NCI-H226 (cell line): ENCODE results near the gene METTL24.
A peak's percentile ranks its signal among the peaks of the same experiment; 100 is the strongest.
"Not testable (repeated sequence)": the region's sequence is repeated elsewhere in the genome, so short reads cannot be mapped to it uniquely, and the experiment has no call there.

ENCODE experiments used
- DNase-seq: peaks from one replicate; pipeline ENCODE4 v3.0.0-alpha.2; 2015

Gene METTL24

DNA sequence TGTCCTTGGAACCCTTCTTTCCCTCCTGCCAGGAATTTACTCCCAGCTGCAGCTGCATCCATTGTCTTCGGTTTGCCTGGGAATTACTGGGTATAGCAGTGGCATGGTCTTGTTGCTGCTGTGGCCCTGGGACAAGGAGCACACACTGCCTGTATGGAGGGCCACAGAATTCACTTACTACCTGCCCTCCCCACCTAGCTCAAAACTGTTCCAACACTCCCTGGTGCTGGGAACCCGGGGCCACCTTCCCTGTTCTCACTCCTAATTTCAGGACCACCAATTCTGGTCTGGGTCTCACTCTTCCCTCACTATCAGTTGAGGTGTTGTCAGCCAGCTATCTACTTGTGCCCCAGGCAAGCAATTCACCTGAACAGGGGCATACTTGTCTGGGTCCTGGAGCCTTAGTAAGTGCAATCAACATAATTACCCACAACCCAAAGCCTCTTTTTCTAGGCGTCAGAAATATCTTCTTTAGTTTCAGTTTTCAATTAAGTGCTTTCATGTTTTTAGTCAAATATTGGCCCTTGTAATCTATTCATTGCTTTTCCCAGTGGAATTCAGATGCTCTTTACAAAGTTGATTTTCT lies 47.2 kb downstream of the METTL24 start:
- no peak for DNase-seq

DNA sequence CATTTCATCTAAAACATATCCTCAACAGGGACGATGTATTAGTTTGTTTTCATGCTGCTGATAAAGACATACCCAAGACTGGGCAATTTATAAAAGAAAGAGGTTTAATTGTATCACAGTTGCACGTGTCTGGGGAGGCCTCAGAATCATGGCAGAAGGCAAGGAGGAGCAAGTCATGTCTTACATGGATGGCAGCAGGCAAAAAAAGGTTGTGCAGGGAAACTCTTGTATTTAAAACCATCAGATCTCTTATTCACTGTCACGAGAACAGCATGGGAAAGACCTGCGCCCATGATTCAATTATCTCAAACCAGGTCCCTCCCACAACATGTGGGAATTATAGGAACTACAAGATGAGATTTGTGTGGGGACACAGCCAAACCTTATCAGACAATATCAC lies 48.7 kb downstream of the METTL24 start:
- DNase-seq: not testable (repeated sequence)

DNA sequence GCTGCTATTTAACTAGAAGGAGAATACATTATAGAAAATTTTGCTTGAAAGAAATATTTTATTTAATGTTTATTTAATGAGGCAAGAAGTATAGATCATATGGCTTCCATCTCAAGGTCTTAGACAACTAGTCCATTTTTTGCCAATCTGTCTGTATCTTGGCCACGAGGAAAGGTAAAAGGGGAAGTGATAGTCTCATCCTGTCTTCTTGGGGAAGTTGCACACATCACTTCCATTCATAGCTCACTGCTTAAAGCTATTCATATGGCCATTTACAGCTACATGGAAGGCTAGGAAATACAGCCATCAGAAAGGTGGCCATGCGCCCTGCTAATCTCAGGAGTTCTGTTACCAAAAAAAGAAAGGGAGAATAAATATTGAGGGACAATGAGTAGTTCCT lies 50.8 kb downstream of the METTL24 start:
- DNase-seq: no peak

DNA sequence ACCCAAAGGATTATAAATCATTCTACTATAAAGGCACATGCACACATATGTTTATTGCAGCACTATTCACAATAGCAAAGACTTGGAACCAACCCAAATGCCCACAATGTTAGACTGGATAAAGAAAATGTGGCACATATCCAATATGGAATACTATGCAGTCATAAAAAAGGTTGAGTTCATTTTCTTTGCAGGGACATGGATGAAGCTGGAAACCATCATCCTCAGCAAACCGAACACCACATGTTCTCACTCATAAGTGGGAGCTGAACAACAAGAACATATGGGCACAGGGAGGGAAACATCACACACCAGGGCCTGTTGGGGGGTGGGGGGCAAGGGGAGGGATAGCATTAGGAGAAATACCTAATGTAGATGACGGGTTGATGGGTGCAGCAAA lies 52.3 kb downstream of the METTL24 start:
- not testable (repeated sequence) for DNase-seq

DNA sequence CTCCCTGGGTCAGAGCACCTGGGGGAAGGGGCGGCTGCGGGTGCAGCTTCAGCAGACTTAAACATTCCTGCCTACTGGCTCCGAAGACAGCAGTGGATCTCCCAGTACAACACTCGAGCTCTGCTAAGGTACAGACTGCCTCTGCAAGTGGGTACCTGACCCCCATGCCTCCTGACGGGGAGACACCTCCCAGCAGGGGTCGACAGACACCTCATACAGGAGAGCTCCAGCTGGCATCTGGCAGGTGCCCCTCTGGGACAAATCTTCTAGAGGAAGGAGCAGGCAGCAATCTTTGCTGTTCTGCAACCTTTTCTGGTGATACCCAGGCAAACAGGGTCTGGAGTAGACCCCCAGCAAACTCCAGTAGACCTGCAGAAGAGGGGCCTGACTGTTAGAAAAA lies 54.5 kb downstream of the METTL24 start:
- DNase-seq: not testable (repeated sequence)

DNA sequence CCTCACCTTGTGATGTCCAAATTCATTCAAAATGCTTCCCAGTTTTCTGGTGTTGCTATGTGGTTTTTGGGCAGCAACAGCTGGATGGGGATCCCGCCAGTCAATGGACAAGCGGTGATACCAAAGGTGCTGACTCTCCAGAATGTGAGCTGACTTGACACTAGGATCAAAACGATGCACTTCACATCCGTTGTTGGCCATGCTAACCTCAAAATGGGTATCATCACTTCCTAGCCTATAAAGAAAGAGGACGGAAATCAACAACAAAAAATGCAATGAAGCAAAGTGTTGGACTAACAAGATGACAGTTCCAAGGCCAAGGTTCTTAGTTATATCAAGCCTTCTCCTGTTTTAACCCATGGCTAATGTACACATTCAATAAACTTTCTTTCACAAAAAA lies 59.2 kb downstream of the METTL24 start:
- DNase-seq: no peak

DNA sequence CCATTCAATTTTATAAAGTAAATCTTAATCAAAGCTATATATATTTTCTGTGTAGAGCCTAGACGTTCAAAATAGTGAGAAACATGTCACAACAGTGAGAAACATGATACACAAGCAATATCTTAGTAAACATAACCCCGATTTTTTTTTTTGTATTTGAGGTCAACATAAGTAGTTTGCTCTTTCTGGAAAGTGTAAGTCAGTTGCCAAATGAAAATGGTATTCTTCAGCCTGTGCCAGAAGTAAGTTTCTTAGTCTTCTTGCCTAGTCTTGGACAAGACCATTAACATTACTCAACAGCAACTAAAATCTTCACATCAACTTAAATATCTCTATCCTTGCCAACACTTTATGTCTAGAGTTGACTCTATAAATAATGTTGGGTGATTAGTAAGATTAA lies 59.7 kb downstream of the METTL24 start:
- no peak for DNase-seq

DNA sequence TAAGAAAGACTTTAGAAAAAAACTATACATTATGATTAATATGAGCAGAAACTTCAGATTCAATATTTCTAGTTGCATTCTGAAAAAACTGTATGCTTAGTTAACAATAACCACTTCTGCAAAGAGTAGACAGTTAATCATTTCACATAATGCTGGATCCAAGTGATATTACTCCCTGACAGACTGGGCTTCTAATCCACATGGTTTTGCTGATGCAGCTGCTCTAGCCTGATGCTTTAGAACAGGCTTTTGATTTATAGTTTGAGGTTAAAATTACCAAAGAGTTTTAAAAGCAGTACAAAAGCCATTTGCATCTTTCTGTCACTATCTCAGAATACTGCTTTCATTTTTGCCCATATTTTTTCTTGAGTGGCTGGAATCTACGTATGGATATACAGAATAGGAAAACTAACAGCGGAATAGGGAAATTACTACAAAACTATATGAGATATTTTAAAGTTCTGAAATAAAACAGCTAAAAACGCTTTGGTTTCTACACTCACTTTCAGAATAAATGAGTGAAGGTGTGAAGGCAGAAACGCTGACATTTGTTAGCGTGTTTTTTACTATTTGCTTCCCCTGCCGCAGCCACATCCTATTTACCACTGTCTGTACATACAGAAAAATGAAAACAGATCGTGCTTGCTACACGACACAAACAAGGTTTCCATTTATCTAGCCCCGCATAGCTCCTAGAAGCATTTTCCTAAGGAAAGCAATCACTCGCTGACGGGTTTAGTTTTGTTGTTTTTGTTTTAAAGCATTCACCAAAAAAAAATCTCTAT lies 61.7 kb downstream of the METTL24 start:
- no peak for DNase-seq

DNA sequence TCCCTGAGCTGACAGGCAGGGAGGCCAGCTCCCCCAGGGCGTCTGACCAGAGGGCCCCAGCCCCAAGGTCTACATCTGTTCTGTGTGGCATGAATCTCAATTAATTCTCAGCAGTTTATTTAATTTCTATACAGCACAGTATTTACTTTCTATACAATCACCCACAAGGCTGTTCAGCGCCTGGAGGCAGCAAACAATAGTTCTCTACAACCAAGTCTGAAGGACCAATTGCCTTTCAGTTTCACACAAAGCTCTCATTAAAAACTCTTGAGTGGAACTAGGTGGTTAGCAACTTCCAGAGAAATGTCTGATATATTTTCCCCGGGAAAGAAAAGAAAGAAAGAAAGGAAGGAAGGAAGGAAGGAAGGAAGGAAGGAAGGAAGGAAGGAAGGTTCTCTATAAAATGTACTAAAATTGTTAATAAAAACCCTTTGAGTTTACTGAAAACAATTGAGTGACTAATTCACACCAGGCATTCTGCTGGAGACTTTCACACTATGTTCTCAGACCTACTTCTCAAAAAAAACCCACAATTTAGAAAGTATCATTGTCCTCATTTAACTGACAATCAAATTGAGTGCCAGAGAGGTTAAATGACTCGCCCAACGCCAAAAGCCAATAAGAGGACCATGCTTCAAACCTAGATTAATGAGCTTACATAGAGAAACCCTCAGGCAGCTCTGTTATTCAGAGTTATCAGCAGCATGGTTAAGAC lies 62.5 kb downstream of the METTL24 start:
- DNase-seq: no peak

DNA sequence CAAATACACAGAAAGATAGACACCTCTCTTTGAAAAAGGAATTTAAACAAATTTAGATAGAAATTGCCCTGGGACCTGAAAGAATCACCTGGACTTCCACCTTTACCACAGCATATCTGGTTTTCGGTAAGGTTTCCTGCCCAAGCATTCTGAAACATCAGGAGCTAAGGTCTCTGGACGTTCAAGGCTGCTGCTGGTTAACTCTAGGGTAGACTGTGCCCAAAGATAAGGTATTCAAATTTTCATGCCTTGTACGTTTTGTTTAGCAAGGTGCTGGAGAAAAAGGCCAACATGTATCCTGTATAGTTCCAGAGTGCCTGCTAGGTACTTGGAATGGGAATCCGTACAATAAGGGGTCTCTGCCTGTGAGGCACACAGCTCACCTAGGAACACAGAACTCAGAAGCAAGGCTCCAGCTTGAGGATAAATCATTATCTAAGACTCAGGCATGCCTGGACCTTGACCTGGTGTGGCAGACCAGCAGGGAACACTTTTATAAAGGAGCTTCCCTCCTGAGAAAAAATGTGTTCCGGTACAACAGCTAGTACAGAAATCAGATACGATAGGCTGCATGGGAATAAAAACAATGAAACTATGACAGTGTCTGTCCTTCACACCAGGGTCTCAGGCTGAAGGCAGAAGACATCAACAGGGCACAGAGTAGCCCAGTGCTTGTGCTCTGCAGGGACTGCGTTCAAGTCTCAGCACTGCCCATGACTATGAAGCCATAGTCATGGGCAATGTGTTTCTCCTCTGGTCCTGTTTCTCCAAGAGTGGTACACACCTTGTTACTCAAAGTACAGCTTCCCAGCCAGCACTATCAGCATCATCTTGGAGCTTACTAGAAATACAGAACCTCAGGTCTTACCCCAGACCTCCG lies 70.4 kb downstream of the METTL24 start:
- no peak for DNase-seq

DNA sequence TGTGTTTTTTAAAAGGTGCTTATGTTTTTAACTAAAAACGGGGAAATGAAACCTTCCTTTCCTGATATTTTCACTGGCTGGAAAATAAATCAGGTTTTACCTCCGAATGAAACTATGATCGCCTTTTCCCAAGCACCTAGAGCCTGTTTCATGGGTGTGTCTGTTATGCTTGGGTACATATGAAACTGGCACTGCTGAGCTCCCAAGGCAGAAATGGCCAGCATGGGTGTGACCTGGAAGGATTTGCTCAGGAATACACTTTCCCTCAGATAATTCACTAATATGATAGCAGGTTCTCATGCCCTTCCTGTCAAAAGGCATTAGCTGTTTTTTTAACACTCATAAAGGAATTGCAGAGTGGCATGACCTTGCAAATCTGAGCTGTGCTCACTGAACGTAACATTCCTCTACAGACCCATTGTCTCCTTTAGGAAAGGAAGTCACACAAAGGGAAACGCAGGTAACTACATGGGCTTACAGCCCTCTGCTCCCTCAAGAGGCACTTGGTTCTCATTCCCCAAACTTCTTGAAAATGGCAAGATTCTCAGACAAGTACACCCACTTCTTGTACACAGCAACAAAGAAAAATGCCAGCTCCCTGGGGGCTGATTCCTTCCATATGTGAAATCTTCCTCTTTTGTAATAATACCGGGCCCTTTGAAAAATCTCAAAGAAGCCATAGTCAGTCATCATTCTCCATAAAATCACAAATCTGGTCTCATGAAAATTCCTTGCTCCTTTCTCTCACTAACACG lies 72.7 kb downstream of the METTL24 start:
- no peak for DNase-seq

DNA sequence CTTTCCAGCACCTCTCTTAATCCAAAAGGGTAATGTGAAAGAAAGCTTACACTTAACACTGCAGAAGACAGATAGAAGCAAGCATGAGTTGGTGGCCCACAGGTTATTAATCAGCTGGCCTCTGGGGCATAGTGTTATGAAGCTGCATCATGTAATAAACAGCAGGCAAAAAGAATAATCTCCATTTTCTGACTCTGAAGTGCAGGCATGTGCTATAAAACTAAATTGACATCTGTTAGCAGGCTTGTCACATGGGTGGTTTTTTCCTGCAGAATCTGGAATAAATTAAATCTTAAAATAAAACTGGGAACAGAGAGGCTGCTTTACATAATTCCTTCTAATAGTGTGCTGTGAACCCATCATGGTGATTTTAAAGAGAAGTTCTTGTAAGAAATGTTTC lies 73.3 kb downstream of the METTL24 start:
- no peak for DNase-seq

DNA sequence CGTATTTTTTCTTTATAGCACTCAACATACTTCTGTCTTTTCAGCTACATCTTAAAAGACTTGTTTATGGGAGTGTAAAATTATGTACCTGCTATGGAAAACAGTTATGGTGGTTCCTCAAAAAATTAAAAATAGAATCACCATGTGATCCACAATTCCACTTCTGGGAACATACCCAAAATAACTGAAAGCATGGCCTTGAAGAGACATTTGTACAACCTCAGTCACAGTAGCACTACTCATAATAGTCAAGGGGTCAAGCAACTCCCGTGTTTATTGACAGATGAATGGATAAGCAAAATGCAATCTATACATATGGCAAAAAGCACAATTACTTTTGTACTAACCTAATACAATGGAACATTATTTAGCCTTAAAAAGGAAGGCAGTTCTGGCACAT lies 74.5 kb downstream of the METTL24 start:
- DNase-seq: no peak

DNA sequence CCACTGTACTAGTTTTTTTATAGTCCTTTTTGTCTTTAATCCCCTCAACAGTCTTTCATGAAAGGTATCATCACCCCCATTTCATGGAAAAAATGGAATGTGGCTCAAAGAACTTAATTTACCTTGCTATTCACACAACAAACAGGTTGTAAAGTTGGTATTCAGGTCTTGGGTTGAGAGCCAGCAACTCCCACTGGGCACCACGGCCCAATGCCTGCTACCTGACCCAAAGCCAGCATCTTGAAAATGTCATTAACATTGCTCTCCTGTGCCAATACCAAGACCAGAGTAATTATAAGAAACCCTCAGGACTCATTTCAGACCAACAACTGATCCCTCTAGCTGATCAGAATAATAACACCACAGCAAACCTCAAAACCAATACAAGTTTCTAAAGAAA lies 75.7 kb downstream of the METTL24 start:
- no peak for DNase-seq

DNA sequence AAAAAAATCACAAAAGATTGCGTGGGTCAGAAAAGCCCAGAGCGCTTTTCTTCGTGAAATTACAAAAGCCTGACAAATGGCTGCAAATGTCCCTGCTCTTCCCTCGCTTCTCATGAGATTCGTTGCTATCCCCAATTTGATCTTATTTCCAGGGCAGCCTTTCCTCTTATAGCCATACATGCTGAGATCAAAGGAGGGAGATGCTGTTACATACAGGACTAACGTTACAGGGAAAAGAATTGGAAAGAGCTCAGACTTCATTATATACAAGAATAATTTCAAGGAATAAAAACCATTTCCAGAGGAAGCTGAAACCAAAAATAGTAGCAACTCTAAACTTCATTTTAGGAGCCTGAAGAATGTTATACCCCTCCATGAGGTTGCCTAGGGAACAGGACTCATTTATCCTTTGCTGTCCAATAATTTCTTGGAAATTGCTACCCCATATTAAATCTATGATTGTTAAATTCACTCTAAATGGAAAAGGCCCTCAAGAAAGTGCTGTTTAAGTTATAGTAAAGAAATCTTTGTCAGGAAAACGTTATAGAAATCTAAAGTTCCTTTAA lies 81.0 kb downstream of the METTL24 start:
- DNase-seq: no peak

DNA sequence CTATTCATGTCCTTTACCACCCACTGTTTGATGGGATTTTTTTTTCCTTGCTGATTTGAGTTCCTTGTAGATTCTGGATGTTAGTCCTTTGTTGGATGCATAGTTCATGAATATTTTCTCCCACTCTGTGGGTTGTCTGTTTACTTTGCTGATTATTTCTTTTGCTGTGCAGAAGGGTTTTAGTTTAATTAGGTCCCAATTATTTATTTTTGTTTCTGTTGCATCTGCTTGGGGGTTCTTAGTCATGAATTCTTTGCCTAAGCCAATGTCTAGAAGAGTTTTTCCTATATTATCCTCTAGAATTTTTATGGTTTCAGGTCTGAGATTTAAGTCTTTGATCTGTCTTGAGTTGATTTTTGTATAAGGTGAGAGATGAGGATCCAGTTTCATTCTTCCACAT lies 85.4 kb downstream of the METTL24 start:
- not testable (repeated sequence) for DNase-seq

DNA sequence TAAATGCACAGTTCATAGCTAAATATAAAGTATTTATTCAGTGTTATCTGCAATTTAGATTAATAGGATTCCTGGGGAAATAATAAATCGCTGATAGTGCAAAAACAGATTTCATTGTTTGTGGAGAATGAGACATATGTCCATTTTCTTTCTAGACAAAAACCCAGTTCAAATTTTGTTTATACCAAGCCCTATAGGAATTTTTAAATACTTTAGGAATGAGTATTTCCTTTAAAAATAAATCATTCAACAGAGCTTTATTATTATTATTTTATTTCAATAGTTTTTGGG lies 86.5 kb downstream of the METTL24 start:
- DNase-seq: no peak

DNA sequence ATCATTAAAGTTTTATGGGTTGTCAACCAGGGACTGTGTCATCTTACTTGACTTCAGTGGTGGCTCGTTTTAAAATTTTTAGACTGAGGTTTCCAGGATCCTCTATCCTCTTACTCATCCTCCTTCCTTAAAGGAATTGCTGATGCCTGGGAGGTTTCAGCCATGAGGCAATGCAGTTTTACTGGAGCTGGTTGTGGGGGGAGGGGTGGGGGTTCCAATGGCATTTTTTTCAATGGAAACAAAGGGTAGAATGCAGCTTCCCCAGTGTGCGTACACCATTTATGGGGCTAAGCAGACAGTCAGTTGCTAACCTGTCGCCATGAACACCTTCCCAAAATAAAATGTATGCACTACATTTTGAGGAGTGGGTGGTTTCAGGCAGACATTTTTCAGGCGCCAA lies 88.0 kb downstream of the METTL24 start:
- peak; percentile 10 for DNase-seq

DNA sequence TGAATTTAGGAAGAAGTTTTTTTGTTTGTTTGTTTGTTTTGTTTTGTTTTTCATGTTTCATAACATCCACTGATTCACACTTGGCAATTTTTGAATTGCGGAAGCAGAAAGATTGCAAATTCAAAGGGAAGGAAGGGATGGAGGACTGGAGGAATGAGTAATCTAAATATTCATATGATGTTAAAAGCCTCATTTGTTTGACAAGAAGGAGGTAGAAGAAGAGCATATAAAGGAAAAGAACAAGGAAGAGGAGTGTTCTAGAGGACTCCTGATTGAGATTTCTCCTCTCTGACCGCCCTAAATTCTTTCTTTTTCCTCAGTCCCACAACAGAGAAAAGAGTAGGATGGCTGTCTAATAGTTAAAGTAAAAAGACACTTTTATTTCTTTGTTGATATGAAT lies 88.5 kb downstream of the METTL24 start:
- no peak for DNase-seq

DNA sequence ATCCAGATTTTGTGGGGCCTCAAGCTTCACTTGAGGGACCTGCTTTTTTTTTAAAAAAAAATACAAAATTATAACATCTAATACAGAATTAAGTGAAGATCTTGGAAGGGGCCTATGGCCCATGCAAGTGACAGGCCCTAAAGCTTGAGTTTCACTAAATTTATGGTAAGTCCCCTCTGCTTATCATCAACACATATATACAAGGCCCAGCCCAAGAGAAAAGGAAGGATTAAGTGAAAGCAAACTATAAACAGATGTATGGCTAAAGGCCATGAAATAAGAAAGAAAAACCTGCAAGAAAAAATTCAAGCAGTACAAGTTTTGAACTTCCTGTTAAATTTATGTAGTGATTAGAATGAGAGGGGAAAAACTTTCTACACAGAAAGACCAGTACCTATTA lies 91.2 kb downstream of the METTL24 start:
- DNase-seq: no peak

DNA sequence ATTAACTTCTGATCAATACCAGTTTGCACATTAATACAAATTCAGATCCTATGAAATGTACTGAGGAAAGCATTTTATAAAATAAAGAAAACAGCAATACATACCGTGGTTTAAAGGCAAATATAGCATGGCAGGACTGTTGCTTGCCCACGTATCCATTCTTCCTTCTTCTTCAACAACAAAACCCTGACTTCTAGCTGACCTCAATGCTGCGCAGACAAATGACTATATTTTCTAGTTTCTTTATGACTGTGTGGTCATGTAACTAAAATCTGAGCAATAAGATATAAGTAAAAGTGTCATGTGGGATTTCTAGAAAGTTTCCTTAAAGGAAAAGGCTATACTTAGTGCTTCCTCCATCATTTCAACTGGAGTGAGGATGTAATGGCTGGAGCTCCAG lies 92.9 kb downstream of the METTL24 start:
- DNase-seq: no peak

DNA sequence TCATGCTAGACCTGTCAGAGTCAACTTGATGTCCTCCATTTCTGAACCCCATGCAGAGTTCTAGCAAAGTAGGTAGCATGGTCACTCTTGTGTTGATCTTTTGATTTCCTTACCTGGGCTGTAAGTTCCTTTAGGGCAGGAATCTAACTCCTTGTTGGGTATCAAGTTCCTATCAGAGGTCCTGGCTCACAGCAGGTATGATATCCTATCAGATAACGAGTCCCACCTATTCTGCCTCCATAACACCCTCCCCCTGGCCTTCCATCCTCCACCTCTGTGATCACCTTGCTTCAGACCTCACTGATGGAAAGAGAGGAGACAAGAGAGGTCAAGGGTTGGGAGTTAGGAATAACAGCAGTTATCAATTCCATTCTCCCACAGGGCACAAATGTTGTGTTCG lies 101.8 kb downstream of the METTL24 start:
- DNase-seq: no peak
